IPS DF 4.7 (cell line): Measurements from ENCODE around the gene BRF1.
A peak's percentile ranks its signal among the peaks of the same experiment; 100 is the strongest.
"Not testable (repeated sequence)": the region's sequence is repeated elsewhere in the genome, so short reads cannot be mapped to it uniquely, and the experiment has no call there.

Experiments
- DNase-seq: peaks from one replicate; pipeline ENCODE4 v3.0.0-alpha.2; 2013; ENCODE audit warnings: low spot score; ENCODE audit errors: extremely low read depth

BRF1 gene

DNA sequence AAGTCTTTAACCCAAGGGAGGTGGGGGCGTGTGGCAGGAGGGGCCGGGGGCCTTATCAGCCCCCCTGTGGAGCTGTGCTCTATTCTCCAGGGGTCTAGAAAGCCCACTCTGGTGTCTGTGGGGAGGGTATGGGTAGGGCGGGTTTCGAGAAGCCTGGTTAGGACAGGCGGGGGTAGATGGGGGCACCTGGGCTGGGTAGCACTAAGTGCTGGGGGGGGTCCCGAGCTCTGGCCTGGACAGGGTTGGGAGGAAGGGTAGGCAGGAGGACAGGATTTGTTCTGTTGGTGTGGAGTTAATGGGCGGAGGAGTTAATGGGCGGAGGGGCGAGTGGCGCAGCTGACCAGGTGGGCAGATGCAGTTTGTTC is 15.8 kb upstream of the BRF1 start:
- DNase-seq = no peak

DNA sequence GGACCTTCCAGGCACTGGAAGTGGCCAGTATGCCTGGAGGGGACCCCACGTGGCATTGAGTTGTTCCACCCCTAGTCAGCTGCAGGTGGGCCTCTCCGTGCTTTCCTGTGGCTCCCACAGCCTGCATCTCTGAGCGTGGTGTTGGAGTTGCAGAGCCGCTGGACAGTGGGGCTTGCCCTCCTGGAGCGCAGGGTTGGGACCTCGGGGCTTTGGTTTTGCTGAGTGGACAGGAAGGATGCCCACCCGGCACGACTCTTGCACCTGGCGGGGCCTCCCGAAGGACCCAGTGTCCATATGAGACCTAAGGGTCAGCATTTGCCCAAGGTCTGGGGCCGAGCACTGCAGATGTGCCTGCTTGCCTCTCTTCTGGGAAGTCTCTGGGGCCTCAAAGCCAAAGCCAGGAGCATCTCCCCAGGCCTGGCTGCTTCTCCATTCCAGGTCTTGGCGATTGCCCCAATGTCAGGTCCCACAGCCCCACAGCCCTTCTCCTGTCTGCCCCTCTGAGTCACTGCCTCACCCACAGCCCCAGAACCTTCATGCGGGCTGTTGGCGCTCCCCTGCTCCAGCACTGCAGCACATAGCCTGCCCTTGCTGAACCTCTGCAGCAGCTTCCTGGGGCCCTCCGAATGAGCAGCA is 15.3 kb upstream of the BRF1 start:
- no peak for DNase-seq

DNA sequence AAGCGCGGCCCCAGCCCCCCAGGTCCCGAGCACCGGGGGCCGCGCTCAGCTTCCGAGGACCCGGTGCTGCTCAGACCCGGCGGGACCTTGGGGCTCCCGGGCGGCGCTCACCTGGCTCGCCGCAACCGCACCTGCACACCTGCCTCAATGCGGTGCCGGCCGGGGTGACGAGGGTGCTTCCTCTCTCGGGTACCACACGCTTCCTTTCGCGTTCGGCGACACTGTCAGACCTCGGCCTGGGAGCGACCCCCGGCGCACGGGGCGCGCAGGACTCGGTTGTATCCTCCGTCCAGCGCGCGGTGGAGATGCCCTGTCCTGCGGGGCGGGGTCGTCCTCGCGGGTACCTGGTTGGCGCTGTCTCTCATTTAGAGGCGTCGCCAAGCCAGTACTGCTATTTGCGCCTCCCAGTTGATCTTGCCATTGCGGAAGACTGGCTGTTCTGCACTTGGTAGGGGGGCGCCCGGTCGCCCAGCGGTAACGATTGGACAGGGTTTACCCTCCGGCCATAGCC is 14.5 kb upstream of the BRF1 start:
- DNase-seq = no peak

DNA sequence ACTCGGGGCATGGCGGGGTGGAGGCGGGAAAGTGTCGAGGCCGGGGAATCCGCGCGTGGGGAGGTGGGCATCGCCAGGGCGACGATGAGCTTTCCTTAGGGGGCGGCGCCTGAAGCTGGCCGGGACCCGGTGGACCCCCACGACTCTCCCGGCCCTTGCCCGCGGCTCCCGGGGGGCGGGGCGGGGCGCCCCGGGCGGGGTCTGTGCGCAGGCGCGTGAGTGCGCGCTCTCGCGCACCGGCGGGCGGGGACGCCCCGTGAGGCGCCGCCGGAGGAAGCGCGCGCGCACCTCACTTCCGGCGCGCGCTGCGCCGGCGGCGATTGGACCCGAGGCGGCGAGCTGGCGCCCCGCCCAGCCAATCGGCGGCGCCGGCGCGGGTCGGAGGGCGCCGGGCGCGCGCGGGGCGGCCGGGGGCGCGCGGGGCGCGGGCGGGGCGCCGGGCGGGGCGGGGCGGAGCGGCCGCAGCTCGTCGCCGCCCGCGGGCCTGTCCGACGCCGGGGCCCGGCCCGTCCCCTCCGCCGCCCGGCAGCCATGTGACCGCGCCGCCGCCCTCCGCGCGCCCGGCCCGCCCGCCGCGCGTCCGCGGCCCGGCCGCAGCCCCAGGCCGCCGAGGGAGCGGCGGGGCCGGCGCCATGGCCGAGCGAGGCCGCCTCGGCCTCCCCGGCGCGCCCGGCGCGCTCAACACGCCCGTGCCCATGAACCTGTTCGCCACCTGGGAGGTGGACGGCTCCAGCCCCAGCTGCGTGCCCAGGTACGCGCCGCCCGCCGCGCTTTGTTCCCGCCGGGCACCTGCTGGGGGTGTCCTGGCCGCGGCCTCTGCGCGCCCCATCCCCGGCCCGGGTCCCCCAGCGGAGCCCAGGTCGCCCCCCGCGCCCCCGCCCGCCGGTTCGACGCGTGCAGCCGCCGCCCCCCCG is 13.7 kb upstream of the BRF1 start, which contains the start of gene PACS2:
TSS of gene PACS2 (plus strand) at position 462 of the 914 bp plus-strand sequence. CDS start at position 633, 171 bp downstream.
- no peak for DNase-seq

DNA sequence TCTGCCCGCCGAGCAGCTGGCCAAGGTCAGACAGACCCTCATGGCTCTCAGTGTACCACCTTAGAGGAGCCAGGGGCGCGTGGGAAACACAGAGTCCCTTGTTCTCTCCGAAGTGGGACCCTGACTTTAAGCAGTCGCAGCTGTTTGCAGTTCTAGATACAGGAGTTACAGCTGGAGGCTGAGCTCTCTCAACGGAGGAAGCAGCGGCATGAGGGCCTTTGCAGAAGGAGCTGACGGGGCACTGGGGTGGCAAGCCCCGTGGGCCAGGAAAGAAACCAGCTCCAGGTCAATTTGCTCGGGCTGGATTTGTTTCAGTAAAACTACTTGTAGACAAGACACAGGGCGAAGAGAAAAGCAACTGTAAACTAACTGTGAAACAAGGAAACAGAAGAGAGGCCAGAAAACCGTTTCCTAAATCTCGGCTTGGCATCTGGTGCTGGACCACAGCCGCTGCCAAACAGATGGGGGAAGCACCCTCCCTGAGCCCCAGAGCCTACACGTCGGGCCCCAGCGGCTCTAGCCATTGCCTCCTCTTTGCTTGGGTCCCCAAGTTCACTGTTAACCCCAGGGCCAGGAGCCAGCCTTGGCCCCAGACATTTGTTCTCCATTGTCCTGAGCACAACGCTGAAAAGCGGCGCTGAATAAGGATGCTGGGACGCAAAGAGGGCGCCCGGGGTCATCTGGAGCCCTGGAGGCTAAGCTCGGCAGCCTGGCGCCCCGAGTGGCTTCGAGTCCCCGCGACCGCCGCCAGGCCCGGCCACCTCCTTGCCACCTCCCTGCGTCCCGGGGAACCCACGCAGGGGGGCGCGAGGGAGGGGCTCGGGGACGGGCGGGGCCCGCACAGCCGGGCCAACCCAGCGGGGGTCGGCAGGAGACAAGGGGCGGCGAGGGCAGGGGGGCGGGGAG is 12.8 kb upstream of the BRF1 start:
- DNase-seq = no peak

DNA sequence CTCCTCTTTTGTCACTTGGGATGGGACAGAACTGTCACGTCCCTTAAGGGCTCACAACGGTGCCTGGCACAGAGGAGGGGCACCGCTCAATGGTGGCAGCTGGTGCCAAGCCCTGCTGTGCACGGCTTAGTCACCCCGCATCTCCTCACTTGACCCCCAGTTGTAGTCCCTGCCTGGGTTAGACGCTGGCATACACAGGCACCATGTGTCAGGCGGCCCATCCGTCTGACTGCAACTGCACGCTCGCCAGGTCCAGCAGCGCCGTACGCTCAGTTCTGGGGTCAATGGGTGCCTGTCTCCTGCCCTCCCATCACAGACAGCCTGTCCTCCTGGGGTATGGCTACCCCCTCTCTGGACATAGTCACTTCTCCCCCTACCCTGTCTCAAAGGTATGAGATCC is 12.2 kb upstream of the BRF1 start:
- no peak for DNase-seq

DNA sequence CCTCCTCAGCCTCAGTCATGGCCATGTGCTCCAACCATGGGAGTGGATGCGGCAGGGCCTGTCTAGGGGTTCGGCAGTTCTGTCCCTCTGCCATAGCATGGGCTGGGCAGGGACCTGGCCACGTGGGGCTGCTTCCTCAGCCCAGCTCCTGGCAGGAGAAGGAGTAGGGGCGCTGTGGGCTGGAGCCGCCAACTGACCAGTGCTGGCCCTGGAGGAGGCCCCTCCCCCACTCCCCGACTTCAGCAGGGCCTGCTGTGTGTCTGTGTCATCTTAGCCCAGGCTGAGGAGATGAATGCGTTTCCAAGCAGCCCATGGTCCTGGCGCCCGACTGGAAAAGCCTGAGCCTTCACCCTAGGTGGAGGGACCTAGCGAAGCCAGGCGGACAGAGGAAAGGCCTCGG is 11.0 kb upstream of the BRF1 start:
- DNase-seq = no peak

DNA sequence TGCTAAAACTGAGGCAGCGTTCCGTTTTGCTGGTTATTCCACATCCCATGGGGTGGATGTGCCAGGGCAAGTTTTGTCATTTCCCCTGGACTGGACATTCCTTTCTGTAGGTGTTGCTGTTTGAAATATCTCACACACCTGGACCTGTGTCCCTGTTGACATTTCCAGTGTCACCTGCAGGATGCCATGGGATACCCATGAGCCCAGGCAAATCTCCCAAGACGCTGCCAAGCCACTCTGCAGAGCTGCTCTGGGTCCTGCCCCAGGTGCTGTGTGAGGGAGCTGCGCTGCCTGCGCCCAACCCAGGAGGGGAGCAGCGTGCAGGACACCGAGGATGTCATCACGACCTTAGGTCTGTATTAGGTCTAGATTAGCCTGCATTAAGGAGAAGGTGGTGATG is 8.6 kb upstream of the BRF1 start:
- no peak for DNase-seq

DNA sequence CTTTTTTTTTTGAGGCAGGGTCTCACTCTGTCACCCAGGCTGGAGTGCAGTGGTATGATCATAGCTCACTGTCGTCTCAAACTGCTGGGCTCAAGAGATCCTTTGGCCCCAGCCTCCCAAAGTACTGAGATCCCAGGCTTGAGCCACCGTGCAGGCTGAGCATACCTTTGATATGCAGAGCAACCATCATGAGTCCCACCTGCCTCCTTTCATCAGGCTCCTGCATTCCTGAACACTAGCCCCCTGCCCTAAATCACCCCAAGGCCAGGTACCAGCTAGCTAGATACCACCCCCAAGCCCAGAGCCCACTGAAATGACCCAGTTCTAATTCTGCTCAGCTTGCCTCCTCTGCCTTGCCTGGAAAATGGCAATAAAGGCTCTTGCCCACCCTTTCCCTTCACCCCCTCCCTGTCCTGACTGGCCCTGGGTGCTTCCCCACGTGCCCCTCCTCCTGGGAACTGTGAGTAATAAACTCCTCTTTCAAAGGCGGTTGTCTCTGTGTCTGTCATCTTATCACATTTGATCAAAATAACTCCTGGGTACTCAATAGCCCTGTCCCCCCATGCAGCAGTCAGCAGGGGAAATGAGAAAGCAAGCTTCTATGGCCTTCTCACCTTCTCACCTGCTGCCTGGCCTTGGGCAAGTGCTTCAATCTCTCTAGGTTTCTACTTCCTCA is 6.4 kb upstream of the BRF1 start:
- no peak for DNase-seq

DNA sequence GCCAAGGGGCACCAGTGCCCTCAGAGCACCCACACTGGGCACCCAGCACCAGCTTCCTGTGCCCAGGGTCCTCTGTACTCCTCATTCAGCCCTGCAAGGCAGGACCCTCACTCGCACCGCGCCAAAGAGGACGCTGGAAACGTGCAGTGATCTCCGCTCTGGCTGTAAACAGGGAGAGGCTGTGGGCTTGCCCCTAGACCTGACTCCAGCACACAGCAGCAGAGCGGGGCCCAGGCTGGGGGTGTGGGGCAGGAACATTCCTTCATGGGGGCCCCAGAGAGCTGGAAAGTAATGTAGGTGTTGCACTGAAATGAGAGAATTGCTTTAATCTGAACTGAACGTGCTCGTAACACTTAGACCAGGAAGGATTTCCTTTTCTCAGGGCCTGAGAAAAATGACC is 5.0 kb upstream of the BRF1 start:
- no peak for DNase-seq

DNA sequence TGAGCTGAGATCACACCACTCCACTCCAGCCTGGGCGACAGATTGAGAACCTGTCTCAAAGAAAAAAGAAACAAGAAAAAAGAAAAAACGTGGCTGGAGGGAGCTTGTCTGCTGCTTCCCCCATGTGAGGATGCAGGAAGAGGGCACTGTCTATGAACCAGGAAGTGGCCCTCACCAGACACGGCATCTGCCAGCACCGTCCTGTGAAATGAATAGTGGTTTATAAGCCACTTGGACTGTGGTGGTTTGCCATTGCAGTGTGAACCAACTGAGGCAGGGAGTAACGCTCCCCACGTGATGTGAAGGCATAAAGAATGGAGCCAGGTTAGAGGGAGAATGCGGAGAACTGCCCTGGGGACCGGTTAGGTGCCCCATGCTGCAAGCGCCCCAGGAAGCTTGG is 4.5 kb upstream of the BRF1 start:
- DNase-seq = no peak

DNA sequence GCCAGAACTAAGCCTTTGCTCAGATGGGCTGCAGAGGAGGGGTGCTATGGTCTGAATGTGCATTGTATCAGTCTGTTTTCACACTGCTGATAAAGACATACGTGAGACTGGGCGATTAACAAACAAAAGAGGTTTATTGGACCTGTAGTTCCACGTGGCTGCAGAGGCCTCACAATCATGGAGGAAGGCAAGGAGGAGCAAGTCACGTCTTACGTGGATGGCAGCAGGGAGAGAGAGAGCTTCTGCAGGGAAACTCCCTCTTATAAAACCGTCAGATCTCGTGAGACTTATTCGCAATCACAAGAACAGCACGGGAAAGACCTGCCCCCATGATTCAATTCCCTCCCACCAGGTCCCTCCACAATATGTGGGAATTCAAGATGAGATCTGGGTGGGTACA is 3.8 kb upstream of the BRF1 start:
- DNase-seq = no peak

DNA sequence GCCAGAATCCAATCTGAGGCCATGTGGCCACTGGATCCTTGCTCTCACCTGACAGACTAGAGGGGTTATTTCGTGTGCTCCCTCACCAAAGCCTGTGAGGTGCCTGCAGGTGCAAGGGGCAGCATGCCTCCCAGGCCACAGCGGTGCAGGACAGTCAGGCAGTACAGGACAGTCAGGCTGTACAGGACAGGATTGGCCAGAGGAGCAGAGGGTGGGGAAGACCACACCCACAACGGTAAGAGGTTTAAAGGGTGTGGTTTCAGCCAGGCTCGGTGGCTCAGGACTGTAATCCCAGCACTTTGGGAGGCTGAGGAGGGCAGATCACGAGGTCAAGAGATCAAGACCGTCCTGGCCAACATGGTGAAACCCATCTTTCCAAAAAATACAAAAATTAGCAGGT is 3.1 kb upstream of the BRF1 start:
- DNase-seq = no peak

DNA sequence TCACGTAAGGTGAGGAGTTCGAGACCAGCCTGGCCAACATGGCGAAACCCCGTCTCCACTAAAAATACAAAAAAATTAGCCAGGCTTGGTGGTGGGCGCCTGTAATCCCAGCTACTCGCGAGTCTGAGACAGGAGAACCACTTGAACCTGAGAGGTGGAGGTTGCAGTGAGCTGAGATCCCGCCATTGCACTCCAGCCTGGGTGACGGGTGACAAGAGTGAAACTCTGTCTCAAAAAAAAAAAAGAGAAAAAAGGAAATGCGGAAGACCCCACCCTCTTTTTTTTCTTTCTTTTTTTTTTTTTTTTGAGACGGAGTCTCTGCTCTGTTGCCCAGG is 1.1 kb upstream of the BRF1 start:
- not testable (repeated sequence) for DNase-seq

DNA sequence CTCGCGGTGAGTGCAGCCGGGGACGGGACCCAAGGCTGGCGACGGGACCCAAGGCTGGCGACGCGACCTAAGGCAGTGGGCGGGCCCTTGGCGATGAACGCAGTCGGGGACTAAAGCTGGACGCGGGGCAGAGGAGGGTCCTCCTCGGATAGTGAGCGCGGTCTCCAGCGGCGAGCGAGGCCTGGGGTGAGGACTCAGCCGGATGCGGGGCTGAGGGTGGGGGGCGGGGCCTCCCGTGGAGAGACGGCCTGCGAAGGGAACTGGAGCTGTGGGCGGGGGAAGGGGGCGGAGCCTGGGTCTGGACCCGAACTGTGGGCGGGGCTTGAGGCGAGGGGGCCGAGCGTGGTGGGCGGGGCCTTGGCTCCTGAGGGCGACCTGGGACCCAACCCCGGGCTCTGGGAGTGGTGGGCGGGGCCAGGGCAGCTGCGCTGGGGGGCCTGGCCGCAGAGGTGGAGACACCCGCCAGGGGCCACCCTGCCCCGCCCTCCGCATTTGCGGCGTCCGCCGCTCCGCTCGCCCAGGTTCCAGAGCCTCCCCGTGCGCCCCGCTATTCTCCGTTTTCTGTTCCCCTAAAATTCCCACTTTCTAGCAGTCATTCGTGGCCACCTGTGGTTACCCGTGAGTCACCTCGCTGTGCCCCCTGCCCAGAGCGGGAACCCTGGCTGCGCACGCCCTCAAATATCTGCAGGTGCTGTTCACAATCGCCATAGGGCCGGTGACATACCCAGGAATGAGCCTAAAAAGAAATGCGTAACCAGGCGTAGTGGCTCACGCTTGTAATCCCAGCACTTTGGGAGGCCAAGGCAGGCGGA is 508 bp upstream of the BRF1 start:
- DNase-seq = peak; percentile 64

DNA sequence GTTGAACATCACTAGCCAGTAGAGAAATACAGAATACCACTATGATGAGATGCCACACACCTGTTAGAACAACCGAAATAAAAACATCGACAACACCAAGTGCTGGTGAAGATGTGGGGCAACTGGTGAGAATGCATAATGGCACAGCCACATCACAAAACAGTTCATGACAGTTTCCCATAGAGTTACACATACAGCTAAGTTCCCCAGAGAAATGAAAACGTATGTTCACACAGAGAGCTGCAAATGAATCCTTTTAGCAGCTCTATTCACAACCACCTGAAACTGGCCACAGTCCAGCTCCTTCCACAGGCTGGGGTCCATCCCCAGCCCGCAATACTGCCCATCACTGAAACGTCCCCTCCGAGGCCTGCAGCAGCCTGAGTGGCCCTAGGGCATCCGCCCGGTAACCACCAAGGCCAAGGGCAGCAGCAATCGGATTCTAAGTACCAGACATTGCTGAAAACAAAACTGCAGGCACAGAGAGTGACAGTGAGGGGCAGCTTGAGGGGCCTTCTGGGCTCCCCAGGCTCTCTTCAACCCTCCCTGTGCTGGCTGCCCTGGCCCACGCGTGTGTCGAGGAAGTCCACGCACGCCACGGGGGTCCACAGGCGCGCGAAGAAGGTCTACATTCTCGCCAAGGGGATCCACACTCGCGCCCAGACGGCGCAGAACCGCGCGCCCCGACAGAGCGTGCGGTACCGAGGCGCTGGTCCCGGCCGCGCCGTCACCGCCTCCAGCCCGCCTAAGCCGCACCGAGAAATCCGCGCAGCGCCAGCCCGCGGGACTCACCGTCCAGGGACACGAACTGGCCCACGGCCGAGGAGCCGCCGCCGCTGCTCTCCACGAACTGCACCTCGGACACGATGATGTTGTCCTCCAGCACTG is 903 bp downstream of the BRF1 start:
- no peak for DNase-seq

DNA sequence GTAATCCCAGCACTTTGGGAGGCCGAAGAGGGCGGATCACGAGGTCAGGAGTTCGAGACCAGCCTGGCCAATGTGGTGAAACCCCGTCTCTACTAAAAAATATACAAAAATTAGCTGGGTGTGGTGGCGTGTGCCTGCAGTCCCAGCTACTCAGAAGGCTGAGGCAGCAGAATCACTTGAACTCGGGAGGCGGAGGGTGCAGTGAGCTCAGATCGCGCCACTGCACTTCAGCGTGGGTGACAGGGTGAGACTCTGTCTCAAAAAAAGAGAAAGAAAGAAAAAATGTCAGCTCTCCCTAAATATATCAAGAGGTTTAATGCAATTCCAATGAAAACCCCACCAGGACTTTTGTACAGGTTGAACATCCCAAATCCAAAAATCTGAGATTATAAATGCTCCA is 3.5 kb downstream of the BRF1 start:
- not testable (repeated sequence) for DNase-seq

DNA sequence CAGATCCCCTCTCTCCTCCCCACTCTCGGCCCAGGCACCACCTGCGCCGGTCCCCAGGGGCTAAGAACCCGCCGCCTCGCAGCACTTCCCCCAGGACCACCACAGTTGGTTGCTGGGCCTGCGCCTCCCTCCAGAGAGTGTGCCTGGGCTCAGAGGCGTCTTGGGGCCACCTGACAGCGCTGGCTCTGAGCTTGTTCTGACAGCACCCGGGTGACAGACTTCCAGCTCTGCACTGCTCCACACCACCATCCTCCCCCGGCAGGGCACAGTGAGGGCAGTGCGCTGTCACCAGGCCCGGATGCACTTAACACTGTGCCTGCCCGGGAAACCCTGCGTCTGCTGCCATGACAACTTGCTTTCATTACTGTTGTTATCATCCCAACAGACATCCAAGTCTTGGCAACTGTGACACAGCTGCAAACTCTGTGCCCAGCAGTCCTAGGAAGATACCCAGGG is 6.6 kb downstream of the BRF1 start:
- no peak for DNase-seq
